ENCODE measurements around the gene GRK5. TPM values are rescaled to one million over a fixed set of nuclear protein-coding genes. Genes with fewer than 3 reads are reported as not detected.
A peak's percentile ranks its signal among the peaks of the same experiment; 100 is the strongest.

Gene GRK5
- total RNA-seq, 4 donors from 2014 or later: 6.0 to 111 (median 9.5) TPM

- intact Hi-C loops (cut with DNase I; ENCODE audit: low total_unique reads) (no loop called here), in situ Hi-C loops (cut with MboI; ENCODE audit: low pct_ligation_motif_present in 1 of 4, low pct_unique_long_range_greater_than_20kb in 1 of 4, low sequenced_read_pairs in 3 of 4) (no loop called here)
- Histone ChIP-seq H3K27ac (no peak overlapping the region), H3K4me1 (peaks cover 0 to 28% (median 6%) of the 10 kb centered on the region in 4 donors), H3K27me3 (no peaks in the 10 kb centered on the region), H3K9me3 (no peaks in the 10 kb centered on the region), H3K36me3 (no peaks in the 10 kb centered on the region), H3K4me3 (no peak overlapping the region)
- WGBS, 2 donors (ENCODE audit: low coverage in 1 of 2): 83 to 90% methylated on average over 1 to 11 of the region's 11 CpGs
- no peak for TF ChIP-seq CTCF (IDR thresholded peaks at IDR 0.05)
- no peak for TF ChIP-seq POLR2AphosphoS5 (IDR thresholded peaks at IDR 0.05)
- no peak for TF ChIP-seq EP300 (IDR thresholded peaks at IDR 0.05; ENCODE audit: low read depth)
- TF ChIP-seq POLR2A (IDR thresholded peaks at IDR 0.05): no peak
- DNase-seq: no peak
Observed at GRCh38 chr10:119393421-119393820, 186.1 kb downstream of the GRK5 start.

GRCh38 chr10:119393845-119394244, 186.5 kb downstream of the GRK5 start:
- no peak for DNase-seq
- H3K27ac ChIP-seq: no peak overlapping the region
- no peaks in the 10 kb centered on the region for H3K9me3 ChIP-seq
- TF ChIP-seq CTCF (IDR thresholded peaks at IDR 0.05): no peak
- no peak for TF ChIP-seq EP300 (IDR thresholded peaks at IDR 0.05; ENCODE audit: low read depth)
- no peak for TF ChIP-seq POLR2AphosphoS5 (IDR thresholded peaks at IDR 0.05)
- TF ChIP-seq POLR2A (IDR thresholded peaks at IDR 0.05): no peak
- 72 to 100% methylated on average over 1 to 4 of the region's 4 CpGs for WGBS, 2 donors (ENCODE audit: low coverage in 1 of 2)
- in situ Hi-C loops (cut with MboI; ENCODE audit: low pct_ligation_motif_present in 1 of 4, low pct_unique_long_range_greater_than_20kb in 1 of 4, low sequenced_read_pairs in 3 of 4): no loop called here
- no peaks in the 10 kb centered on the region for H3K27me3 ChIP-seq
- no peak overlapping the region for H3K4me3 ChIP-seq
- intact Hi-C loops (cut with DNase I; ENCODE audit: low total_unique reads): no loop called here
- peaks cover 0 to 28% (median 6%) of the 10 kb centered on the region in 4 donors for H3K4me1 ChIP-seq
- H3K36me3 ChIP-seq: no peaks in the 10 kb centered on the region

- H3K27me3 ChIP-seq: no peaks in the 10 kb centered on the region
- no peak for TF ChIP-seq POLR2AphosphoS5 (IDR thresholded peaks at IDR 0.05)
- no peak for TF ChIP-seq POLR2A (IDR thresholded peaks at IDR 0.05)
- no peak for TF ChIP-seq CTCF (IDR thresholded peaks at IDR 0.05)
- TF ChIP-seq EP300 (IDR thresholded peaks at IDR 0.05; ENCODE audit: low read depth): no peak
- WGBS, 2 donors (ENCODE audit: low coverage in 1 of 2): 70% methylated on average over 9 of the region's 11 CpGs; no CpG with 5 or more reads in 1 of the 2 donors
- H3K4me3 ChIP-seq: no peak overlapping the region
- in situ Hi-C loops (cut with MboI; ENCODE audit: low pct_ligation_motif_present in 1 of 4, low pct_unique_long_range_greater_than_20kb in 1 of 4, low sequenced_read_pairs in 3 of 4): no loop called here
- peaks cover 0 to 28% (median 6%) of the 10 kb centered on the region in 4 donors for H3K4me1 ChIP-seq
- DNase-seq: no peak
- H3K27ac ChIP-seq: peak overlapping the region; percentile 37 to 63 (median 58)
- no peaks in the 10 kb centered on the region for H3K9me3 ChIP-seq
- H3K36me3 ChIP-seq: no peaks in the 10 kb centered on the region
- intact Hi-C loops (cut with DNase I; ENCODE audit: low total_unique reads): loop anchor here (5.0 kb wide), 1 partner anchor 32 kb away; no protein-coding TSS in a partner anchor
Observed at GRCh38 chr10:119394657-119395279, 187.4 kb downstream of the GRK5 start.

- Histone ChIP-seq H3K4me1 (peaks cover 0 to 28% (median 6%) of the 10 kb centered on the region in 4 donors), H3K36me3 (no peaks in the 10 kb centered on the region), H3K27ac (peak overlapping the region; percentile 37 to 63 (median 58)), H3K9me3 (no peaks in the 10 kb centered on the region), H3K4me3 (no peak overlapping the region), H3K27me3 (no peaks in the 10 kb centered on the region)
- intact Hi-C loops (cut with DNase I; ENCODE audit: low total_unique reads) (loop anchor here (5.0 kb wide), 1 partner anchor 33 kb away; no protein-coding TSS in a partner anchor), in situ Hi-C loops (cut with MboI; ENCODE audit: low pct_ligation_motif_present in 1 of 4, low pct_unique_long_range_greater_than_20kb in 1 of 4, low sequenced_read_pairs in 3 of 4) (no loop called here)
- DNase-seq: no peak
- 73 to 89% methylated on average over 5 to 24 of the region's 24 CpGs for WGBS, 2 donors (ENCODE audit: low coverage in 1 of 2)
- TF ChIP-seq EP300 (IDR thresholded peaks at IDR 0.05; ENCODE audit: low read depth) (no peak), POLR2AphosphoS5 (IDR thresholded peaks at IDR 0.05) (peak in 1 of 3 donors; percentile 19)
Observed at GRCh38 chr10:119395280-119396007, 188.1 kb downstream of the GRK5 start.
